Astrocyte (in vitro differentiated cells and primary cell): ENCODE data around the gene ZNF674. TPM values are rescaled to one million over a fixed set of nuclear protein-coding genes. Genes with fewer than 3 reads are reported as not detected.

Source experiments
- DNase-seq: peaks from one replicate; pipeline ENCODE4 v3.0.0-alpha.2; 2010; ENCODE audit warnings: low read depth
- FAIRE-seq: peaks from 2 replicates; lab custom pipeline; 2011; peaks lifted over from hg19 to GRCh38; lab: Jason Lieb, UNC
- H2AFZ ChIP-seq: 2 replicates; pipeline ENCODE4 v1.6.0; 2012; ENCODE audit warnings: low read depth, low read length, inconsistent platforms
- H3K27ac ChIP-seq: 2 replicates; pipeline ENCODE4 v1.5.1; 2011; ENCODE audit warnings: low read depth, low read length, inconsistent platforms
- H3K27me3 ChIP-seq: 2 replicates; pipeline ENCODE4 v1.6.0; 2011; ENCODE audit warnings: low read length, inconsistent platforms; ENCODE audit not compliant: insufficient read depth
- H3K36me3 ChIP-seq: 2 replicates; pipeline ENCODE4 v1.5.1; 2011; ENCODE audit warnings: low read length, inconsistent platforms; ENCODE audit not compliant: insufficient read depth
- H3K4me1 ChIP-seq: 2 replicates; pipeline ENCODE4 v1.5.1; 2011; ENCODE audit warnings: low read length, inconsistent platforms; ENCODE audit not compliant: insufficient read depth
- H3K4me2 ChIP-seq: 2 replicates; pipeline ENCODE4 v1.6.0; 2012; ENCODE audit warnings: low read length, inconsistent platforms
- H3K4me3 ChIP-seq: 2 replicates; pipeline ENCODE4 v1.5.1; 2011; ENCODE audit warnings: low read depth, mild to moderate bottlenecking, low read length, inconsistent platforms; ENCODE audit not compliant: insufficient read depth
- H3K79me2 ChIP-seq: 2 replicates; pipeline ENCODE4 v1.6.0; 2012; ENCODE audit warnings: mild to moderate bottlenecking, low read length, inconsistent platforms; ENCODE audit not compliant: insufficient read depth
- H3K9ac ChIP-seq: 2 replicates; pipeline ENCODE4 v1.6.0; 2012; ENCODE audit warnings: mild to moderate bottlenecking, low read length, inconsistent platforms
- H3K9me3 ChIP-seq: 2 replicates; pipeline ENCODE4 v1.5.1; 2012; ENCODE audit warnings: low read depth, mild to moderate bottlenecking, low read length, inconsistent platforms; ENCODE audit not compliant: insufficient read depth
- H4K20me1 ChIP-seq: 2 replicates; pipeline ENCODE4 v1.6.0; 2012; ENCODE audit warnings: low read length, inconsistent platforms; ENCODE audit not compliant: insufficient read depth
- H3K27ac Mint-ChIP-seq: one replicate; pipeline ENCODE4 v1.8.0; 2021; ENCODE audit warnings: mild to moderate bottlenecking, mixed read lengths; ENCODE audit not compliant: unreplicated experiment
- H3K27me3 Mint-ChIP-seq: one replicate; pipeline ENCODE4 v1.8.0; 2021; ENCODE audit warnings: low read depth, mixed read lengths; ENCODE audit not compliant: unreplicated experiment
- H3K36me3 Mint-ChIP-seq: one replicate; pipeline ENCODE4 v1.8.0; 2021; ENCODE audit warnings: low read depth, mixed read lengths; ENCODE audit not compliant: unreplicated experiment
- H3K4me1 Mint-ChIP-seq: one replicate; pipeline ENCODE4 v1.8.0; 2021; ENCODE audit warnings: low read depth, mixed read lengths; ENCODE audit not compliant: unreplicated experiment
- H3K4me3 Mint-ChIP-seq: one replicate; pipeline ENCODE4 v1.8.0; 2021; ENCODE audit warnings: mild to moderate bottlenecking, moderate library complexity, mixed read lengths; ENCODE audit not compliant: unreplicated experiment
- H3K9me3 Mint-ChIP-seq: one replicate; pipeline ENCODE4 v1.8.0; 2021; ENCODE audit warnings: mild to moderate bottlenecking, mixed read lengths; ENCODE audit not compliant: unreplicated experiment
- EZH2 ChIP-seq: IDR thresholded peaks from 2 replicates; pipeline ENCODE4 v1.6.1; 2012; ENCODE audit warnings: mild to moderate bottlenecking, low read length, inconsistent platforms; ENCODE audit not compliant: insufficient read depth
- total RNA-seq: library from RNA; stranded (reverse); gene quantifications from 2 replicates; pipeline ENCODE4 v1.2.1, GENCODE V29; 2021
- TF ChIP-seq, protein P1 (sequence below): IDR thresholded peaks from 2 replicates; pipeline ENCODE4 v1.5.1; 2011; ENCODE audit warnings: low read depth, mild to moderate bottlenecking, inconsistent platforms, low read length, moderate library complexity; ENCODE audit not compliant: insufficient read depth

The ZNF674 gene
- total RNA-seq, 1 donor from 2014 or later, result 5.5 TPM

DNA sequence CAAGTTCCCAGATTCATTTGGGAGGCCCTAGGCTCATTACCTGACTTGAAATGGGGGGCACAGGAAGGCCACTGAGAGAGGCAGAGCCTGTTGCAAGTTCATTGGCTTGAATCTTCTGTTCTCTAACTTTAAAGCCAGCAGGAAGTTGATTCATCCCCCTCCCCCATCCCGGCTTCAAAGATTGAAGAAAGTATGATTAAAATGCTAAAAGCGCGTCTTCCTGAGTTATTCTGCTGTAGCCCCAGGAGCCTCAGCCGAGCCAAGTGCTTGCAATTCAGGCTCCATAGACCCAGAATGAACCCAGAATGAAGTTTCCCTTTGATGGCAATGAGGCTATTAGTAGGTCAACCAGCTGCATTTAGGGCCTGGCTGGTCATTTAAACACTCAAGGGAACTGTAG lies 43.0 kb upstream of the ZNF674 start:
- peak overlapping the region; percentile 55 for H3K9ac ChIP-seq
- FAIRE-seq, result no peak
- peaks cover 23% of the 10 kb centered on the region for H3K4me1 Mint-ChIP-seq

GRCh38 chrX:46587753-46588171 lies 42.5 kb upstream of the ZNF674 start:
- peak overlapping the region; percentile 24 for H3K27ac Mint-ChIP-seq
- no peaks in the 10 kb centered on the region for H3K27me3 ChIP-seq
- no peak overlapping the region for H2AFZ ChIP-seq
- peak overlapping the region; percentile 55 for H3K9ac ChIP-seq
- H3K36me3 ChIP-seq, result no peaks in the 10 kb centered on the region
- H3K9me3 Mint-ChIP-seq, result no peaks in the 10 kb centered on the region
- DNase-seq (peak; percentile 30), FAIRE-seq (no peak)
- no peaks in the 10 kb centered on the region for H3K9me3 ChIP-seq
- peak overlapping the region; percentile 82 for H3K4me2 ChIP-seq
- peaks cover 34% of the 10 kb centered on the region for H3K4me1 ChIP-seq
- H4K20me1 ChIP-seq, result no peaks in the 10 kb centered on the region
- no peaks in the 10 kb centered on the region for H3K36me3 Mint-ChIP-seq
- peak overlapping the region; percentile 81 for H3K27ac ChIP-seq
- H3K79me2 ChIP-seq, result peaks cover 11% of the 10 kb centered on the region
- TF ChIP-seq EZH2, result no peak
- TF ChIP-seq, protein P1, sequence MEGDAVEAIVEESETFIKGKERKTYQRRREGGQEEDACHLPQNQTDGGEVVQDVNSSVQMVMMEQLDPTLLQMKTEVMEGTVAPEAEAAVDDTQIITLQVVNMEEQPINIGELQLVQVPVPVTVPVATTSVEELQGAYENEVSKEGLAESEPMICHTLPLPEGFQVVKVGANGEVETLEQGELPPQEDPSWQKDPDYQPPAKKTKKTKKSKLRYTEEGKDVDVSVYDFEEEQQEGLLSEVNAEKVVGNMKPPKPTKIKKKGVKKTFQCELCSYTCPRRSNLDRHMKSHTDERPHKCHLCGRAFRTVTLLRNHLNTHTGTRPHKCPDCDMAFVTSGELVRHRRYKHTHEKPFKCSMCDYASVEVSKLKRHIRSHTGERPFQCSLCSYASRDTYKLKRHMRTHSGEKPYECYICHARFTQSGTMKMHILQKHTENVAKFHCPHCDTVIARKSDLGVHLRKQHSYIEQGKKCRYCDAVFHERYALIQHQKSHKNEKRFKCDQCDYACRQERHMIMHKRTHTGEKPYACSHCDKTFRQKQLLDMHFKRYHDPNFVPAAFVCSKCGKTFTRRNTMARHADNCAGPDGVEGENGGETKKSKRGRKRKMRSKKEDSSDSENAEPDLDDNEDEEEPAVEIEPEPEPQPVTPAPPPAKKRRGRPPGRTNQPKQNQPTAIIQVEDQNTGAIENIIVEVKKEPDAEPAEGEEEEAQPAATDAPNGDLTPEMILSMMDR, result no peak
- H3K4me1 Mint-ChIP-seq, result peaks cover 24% of the 10 kb centered on the region
- H3K4me3 ChIP-seq, result peak overlapping the region; percentile 1
- no peaks in the 10 kb centered on the region for H3K27me3 Mint-ChIP-seq
- no peak overlapping the region for H3K4me3 Mint-ChIP-seq

More for the DNA sequence above, 43.0 kb upstream of the ZNF674 start:
- DNase-seq, result peak; percentile 70
- H3K36me3 ChIP-seq, result no peaks in the 10 kb centered on the region
- no peaks in the 10 kb centered on the region for H3K27me3 Mint-ChIP-seq
- no peak for TF ChIP-seq EZH2
- TF ChIP-seq, protein P1, result no peak
- H3K79me2 ChIP-seq, result peaks cover 11% of the 10 kb centered on the region
- peak overlapping the region; percentile 1 for H3K4me3 ChIP-seq
- H3K36me3 Mint-ChIP-seq, result no peaks in the 10 kb centered on the region
- peaks cover 31% of the 10 kb centered on the region for H3K4me1 ChIP-seq
- H3K9me3 ChIP-seq, result no peaks in the 10 kb centered on the region
- peak overlapping the region; percentile 81 for H3K27ac ChIP-seq
- H4K20me1 ChIP-seq, result no peaks in the 10 kb centered on the region
- peak overlapping the region; percentile 24 for H3K27ac Mint-ChIP-seq
- no peak overlapping the region for H2AFZ ChIP-seq
- H3K4me2 ChIP-seq, result peak overlapping the region; percentile 82
- H3K4me3 Mint-ChIP-seq, result no peak overlapping the region
- no peaks in the 10 kb centered on the region for H3K27me3 ChIP-seq
- H3K9me3 Mint-ChIP-seq, result no peaks in the 10 kb centered on the region

GRCh38 chrX:46587158-46587557 lies 41.9 kb upstream of the ZNF674 start:
- peaks cover 30% of the 10 kb centered on the region for H3K4me1 Mint-ChIP-seq

More at GRCh38 chrX:46587158-46587557, 41.9 kb upstream of the ZNF674 start:
- Mint-ChIP-seq H3K9me3 (no peaks in the 10 kb centered on the region), H3K27ac (peak overlapping the region; percentile 73), H3K36me3 (no peaks in the 10 kb centered on the region), H3K27me3 (no peaks in the 10 kb centered on the region), H3K4me3 (no peak overlapping the region)
- peaks cover 11% of the 10 kb centered on the region for H3K79me2 ChIP-seq
- no peak overlapping the region for H2AFZ ChIP-seq
- FAIRE-seq, result no peak
- DNase-seq, result peak; percentile 52
- H3K4me2 ChIP-seq, result peak overlapping the region; percentile 82
- H3K9ac ChIP-seq, result peak overlapping the region; percentile 55
- H4K20me1 ChIP-seq, result no peaks in the 10 kb centered on the region
- H3K4me1 ChIP-seq, result peaks cover 40% of the 10 kb centered on the region
- H3K4me3 ChIP-seq, result no peak overlapping the region
- H3K9me3 ChIP-seq, result no peaks in the 10 kb centered on the region
- H3K36me3 ChIP-seq, result no peaks in the 10 kb centered on the region
- peak overlapping the region; percentile 81 for H3K27ac ChIP-seq
- H3K27me3 ChIP-seq, result no peaks in the 10 kb centered on the region
- TF ChIP-seq, protein P1, result no peak
- no peak for TF ChIP-seq EZH2
